ENCODE measurements around the gene RTN4R. TPM values are rescaled to one million over a fixed set of nuclear protein-coding genes. Genes with fewer than 3 reads are reported as not detected.
"Not testable (repeated sequence)": the region's sequence is repeated elsewhere in the genome, so short reads cannot be mapped to it uniquely, and the experiment has no call there.

RTN4R gene
- total and polyA plus RNA-seq, 7 donors: 0.36 to 4.3 (median 0.83) TPM; not detected in 2

DNA sequence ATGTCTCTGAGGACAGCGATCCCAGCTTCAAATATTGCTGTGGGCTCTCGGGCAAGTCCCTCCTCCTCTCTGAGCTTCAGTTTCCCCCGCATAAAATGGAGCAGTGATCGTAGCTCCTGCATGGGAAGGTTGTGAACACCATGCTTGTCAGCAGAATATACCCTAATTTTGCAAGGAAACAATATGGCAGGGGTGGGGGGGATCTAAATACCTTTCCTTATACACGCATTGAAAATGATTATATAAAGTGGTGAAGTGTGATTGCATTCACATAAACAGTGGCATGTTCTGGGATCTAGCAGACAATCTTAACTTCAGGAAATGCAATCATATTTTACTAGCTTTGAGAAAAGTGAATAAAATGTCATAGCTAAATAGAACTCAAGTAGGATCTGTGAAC is 24.0 kb upstream of the RTN4R start:
- TF ChIP-seq EP300 (IDR thresholded peaks at IDR 0.05) (no peak), POLR2A (IDR thresholded peaks at IDR 0.05) (no peak), POLR2AphosphoS5 (IDR thresholded peaks at IDR 0.05) (no peak)
- TF ChIP-seq, protein P1, sequence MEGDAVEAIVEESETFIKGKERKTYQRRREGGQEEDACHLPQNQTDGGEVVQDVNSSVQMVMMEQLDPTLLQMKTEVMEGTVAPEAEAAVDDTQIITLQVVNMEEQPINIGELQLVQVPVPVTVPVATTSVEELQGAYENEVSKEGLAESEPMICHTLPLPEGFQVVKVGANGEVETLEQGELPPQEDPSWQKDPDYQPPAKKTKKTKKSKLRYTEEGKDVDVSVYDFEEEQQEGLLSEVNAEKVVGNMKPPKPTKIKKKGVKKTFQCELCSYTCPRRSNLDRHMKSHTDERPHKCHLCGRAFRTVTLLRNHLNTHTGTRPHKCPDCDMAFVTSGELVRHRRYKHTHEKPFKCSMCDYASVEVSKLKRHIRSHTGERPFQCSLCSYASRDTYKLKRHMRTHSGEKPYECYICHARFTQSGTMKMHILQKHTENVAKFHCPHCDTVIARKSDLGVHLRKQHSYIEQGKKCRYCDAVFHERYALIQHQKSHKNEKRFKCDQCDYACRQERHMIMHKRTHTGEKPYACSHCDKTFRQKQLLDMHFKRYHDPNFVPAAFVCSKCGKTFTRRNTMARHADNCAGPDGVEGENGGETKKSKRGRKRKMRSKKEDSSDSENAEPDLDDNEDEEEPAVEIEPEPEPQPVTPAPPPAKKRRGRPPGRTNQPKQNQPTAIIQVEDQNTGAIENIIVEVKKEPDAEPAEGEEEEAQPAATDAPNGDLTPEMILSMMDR (IDR thresholded peaks at IDR 0.05): no peak
- Histone ChIP-seq H3K4me3 (no peak overlapping the region), H3K27me3 (no peaks in the 10 kb centered on the region), H3K36me3 (no peaks in the 10 kb centered on the region), H3K27ac (no peak overlapping the region), H3K4me1 (no peaks in the 10 kb centered on the region), H3K9me3 (no peaks in the 10 kb centered on the region)
- DNase-seq: no peak
- intact Hi-C loops (cut with DNase I): no loop called here
- WGBS, 2 donors: 79 to 84% methylated on average over 5 of the region's 5 CpGs

DNA sequence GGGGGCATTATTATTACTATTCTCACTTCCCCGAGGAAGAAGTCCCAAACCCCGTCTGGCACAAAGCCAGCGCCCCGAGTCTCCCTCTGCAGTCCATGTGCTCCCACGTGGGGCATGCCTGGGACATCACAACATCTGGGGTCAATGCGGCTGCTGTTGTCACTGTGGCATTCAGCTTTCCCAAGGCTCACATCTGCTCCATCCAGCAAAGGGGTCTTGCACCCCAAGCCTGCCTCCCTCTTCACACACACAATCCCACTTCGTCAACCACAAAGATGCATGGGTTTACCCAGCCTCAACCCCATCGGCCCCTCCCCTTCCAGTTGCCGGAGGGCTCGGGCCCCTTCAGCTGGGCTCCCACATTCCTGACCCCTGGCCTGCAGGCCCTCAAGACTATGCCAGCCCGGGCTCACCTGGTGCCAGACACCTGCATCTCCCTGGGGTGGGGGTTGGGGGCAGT is 23.5 kb upstream of the RTN4R start:
- Histone ChIP-seq H3K4me3 (no peak overlapping the region), H3K36me3 (no peaks in the 10 kb centered on the region), H3K27me3 (no peaks in the 10 kb centered on the region), H3K9me3 (no peaks in the 10 kb centered on the region), H3K4me1 (no peaks in the 10 kb centered on the region), H3K27ac (no peak overlapping the region)
- no peak for DNase-seq
- intact Hi-C loops (cut with DNase I): no loop called here
- no peak for TF ChIP-seq POLR2A (IDR thresholded peaks at IDR 0.05)
- TF ChIP-seq, protein P1 (IDR thresholded peaks at IDR 0.05): no peak
- TF ChIP-seq EP300 (IDR thresholded peaks at IDR 0.05): no peak
- 54 to 72% methylated on average over 11 of the region's 11 CpGs for WGBS, 2 donors

DNA sequence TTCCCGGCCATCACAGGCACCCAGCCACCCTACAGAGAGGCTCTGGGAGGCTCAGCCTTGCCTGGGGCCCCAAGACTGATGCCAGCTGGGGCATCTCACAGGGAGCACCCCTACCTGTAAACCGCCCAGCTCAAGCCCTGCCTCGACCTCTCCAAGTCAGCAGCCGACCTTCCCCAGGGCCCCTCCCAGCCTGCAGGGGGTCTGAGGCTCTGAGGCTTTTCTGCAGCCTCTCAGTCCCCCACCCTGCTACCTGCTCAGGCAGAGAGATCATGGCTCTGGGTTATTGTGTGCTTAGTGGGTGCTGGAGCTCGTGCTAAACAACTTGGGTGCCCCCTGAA is 23.1 kb upstream of the RTN4R start:
- 57 to 69% methylated on average over 5 of the region's 5 CpGs for WGBS, 2 donors
- H3K27me3 ChIP-seq: no peaks in the 10 kb centered on the region
- TF ChIP-seq POLR2A (IDR thresholded peaks at IDR 0.05) (no peak), EP300 (IDR thresholded peaks at IDR 0.05) (no peak), POLR2AphosphoS5 (IDR thresholded peaks at IDR 0.05) (no peak)
- TF ChIP-seq, protein P1 (IDR thresholded peaks at IDR 0.05): no peak
- H3K4me3 ChIP-seq: no peak overlapping the region
- H3K36me3 ChIP-seq: no peaks in the 10 kb centered on the region
- intact Hi-C loops (cut with DNase I): no loop called here
- no peak for DNase-seq
- H3K9me3 ChIP-seq: no peaks in the 10 kb centered on the region
- no peak overlapping the region for H3K27ac ChIP-seq
- no peaks in the 10 kb centered on the region for H3K4me1 ChIP-seq

DNA sequence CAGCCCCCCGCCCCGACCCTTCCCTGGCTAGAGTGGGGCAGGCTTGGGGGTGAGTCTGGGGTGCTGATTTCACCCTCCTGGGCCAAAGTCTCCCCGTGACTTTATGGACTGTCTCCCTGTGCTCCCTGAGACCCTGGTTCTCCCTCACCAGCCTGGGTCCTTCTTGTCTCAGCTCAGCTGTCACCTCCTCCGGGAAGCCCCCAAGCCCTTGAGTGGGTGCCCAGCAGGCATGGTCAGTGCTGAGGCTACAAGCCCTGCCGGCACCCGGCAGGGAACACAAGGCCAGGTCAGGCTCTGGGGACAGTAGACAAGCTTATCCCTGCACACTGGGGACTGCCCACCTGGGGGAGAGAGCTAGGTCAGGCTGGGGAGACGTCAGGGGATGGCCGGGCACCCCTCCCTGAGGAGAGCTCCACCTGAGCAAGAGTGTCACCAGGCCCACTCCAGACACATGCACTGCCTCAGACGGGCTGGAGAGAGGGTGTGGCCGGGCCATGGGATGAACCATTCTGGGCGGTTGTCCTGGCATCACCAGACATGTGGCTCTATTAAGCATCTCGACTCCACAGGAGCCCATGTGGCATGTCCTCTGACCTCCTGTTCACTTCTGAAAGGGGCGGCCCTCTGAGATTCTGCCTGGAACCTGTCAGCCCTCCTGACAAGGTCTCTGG is 22.6 kb upstream of the RTN4R start:
- no peaks in the 10 kb centered on the region for H3K36me3 ChIP-seq
- H3K27ac ChIP-seq: no peak overlapping the region
- H3K9me3 ChIP-seq: no peaks in the 10 kb centered on the region
- WGBS, 2 donors: 69 to 83% methylated on average over 13 of the region's 13 CpGs
- H3K4me3 ChIP-seq: no peak overlapping the region
- intact Hi-C loops (cut with DNase I): no loop called here
- TF ChIP-seq POLR2A (IDR thresholded peaks at IDR 0.05) (no peak), EP300 (IDR thresholded peaks at IDR 0.05) (no peak), POLR2AphosphoS5 (IDR thresholded peaks at IDR 0.05) (no peak)
- TF ChIP-seq, protein P1 (IDR thresholded peaks at IDR 0.05): no peak
- DNase-seq: no peak
- no peaks in the 10 kb centered on the region for H3K4me1 ChIP-seq
- H3K27me3 ChIP-seq: no peaks in the 10 kb centered on the region

DNA sequence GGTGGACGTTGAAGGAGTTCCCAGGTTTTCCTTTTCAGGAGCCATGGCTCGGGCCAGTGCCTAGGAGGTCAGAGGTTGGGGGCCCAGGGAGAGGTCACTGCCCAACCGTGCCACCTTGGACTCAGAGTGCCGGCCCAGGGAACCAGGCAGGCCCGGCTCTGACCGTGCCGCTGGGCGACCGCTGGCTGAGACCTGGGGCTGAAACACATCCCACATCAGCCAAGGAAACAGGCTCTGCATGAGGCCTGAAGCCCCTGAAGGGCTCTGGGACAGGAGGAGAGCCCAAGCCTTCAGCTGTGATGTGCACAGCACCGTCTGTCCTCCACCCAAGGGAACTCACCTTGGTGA is 21.9 kb upstream of the RTN4R start:
- intact Hi-C loops (cut with DNase I): no loop called here
- TF ChIP-seq EP300 (IDR thresholded peaks at IDR 0.05) (no peak), POLR2AphosphoS5 (IDR thresholded peaks at IDR 0.05) (no peak), POLR2A (IDR thresholded peaks at IDR 0.05) (no peak)
- TF ChIP-seq, protein P1 (IDR thresholded peaks at IDR 0.05): no peak
- 78 to 86% methylated on average over 10 of the region's 10 CpGs for WGBS, 2 donors
- Histone ChIP-seq H3K4me3 (no peak overlapping the region), H3K36me3 (no peaks in the 10 kb centered on the region), H3K27ac (no peak overlapping the region), H3K27me3 (no peaks in the 10 kb centered on the region), H3K9me3 (no peaks in the 10 kb centered on the region), H3K4me1 (no peaks in the 10 kb centered on the region)
- no peak for DNase-seq

DNA sequence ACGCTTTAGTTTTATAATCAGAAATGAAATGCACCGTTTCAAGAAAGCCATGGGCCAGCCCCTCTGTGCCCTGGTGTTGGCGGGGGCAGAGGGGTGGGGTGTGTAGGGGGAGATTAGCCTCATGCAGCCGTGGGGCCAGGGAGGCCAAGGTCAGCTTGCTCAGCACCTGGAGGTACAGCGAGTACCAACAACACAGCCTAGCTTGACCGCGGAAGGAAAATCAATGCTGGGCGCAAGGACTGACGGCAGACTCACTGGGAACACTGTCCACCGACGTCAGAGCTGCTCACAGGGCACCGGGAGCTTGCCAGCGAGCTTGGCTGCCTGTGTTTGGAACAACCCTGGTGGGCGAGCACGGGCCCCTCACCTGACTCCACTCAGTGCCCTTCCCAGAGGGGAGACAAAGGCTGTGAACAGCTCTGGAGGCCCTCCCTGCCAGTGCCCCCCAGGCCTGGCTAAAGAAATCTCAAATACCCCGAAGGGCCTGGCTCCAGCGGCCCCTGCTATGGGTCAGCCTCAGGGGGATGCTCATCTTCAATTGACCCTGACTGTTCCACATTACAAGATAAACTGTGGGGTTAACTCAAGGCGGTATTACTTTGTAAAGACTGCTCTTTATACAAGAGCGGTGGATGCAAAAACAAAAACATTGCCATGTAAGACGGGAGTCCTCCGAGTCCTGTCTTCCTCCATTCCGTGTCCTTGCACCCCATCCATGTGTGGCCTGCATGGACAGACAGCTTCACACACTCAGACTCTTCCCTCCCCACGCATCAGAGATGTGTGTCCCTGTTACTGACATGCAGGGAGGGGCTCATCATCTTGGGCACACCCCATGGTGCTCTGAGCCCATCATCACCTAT is 21.3 kb upstream of the RTN4R start:
- intact Hi-C loops (cut with DNase I); DNase-seq; H3K4me3 ChIP-seq; H3K27me3 ChIP-seq; H3K36me3 ChIP-seq; H3K27ac ChIP-seq; H3K9me3 ChIP-seq; H3K4me1 ChIP-seq: not testable (repeated sequence)
- 66 to 79% methylated on average over 22 of the region's 23 CpGs for WGBS, 2 donors
